Measurements from ENCODE around the gene CFAP141. TPM values are rescaled to one million over a fixed set of nuclear protein-coding genes. Genes with fewer than 3 reads are reported as not detected.
"Not testable (repeated sequence)": the region's sequence is repeated elsewhere in the genome, so short reads cannot be mapped to it uniquely, and the experiment has no call there.

The CFAP141 gene
- total RNA-seq = not detected

DNA sequence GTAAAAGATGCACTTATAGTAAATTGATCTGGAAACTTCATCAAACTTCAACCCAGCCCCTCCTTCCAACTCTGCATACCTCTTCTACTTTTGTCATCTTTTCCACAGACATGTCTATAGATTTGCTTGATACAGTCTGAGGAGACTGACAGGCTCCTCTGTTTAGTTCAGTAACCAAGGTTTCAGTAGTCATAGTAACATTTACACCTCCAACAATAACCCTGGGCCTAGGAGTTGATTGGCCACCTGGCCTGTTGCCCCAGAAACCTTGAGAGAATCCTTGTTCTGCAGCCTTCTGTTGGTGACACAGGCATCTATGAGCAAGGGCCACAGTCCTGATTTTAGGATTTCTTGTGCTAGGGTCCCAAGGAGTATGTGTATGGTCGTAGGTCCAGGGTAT, at the start of gene CFAP141:
TSS of gene CFAP141 (minus strand) at position 138 of the 400 bp plus-strand sequence. CDS start at position 112, 26 bp downstream.
- CTCF ChIA-PET = interaction anchor here (0.7 kb wide), 1 partner anchor 18 kb away, joined by 3 read pairs; no protein-coding TSS in a partner anchor
- POLR2A ChIA-PET = interaction anchor here (0.7 kb wide), 1 partner anchor 356 kb away, joined by 3 read pairs; no protein-coding TSS in a partner anchor

GRCh38 chr1:154253671-154254070, 47.5 kb upstream of the CFAP141 start:
- ChIA-PET CTCF (no interaction called here), POLR2A (interaction anchor here (0.7 kb wide), 1 partner anchor 269 kb away, joined by 8 read pairs; no protein-coding TSS in a partner anchor)

- ChIA-PET CTCF (no interaction called here), POLR2A (no interaction called here)
Observed at GRCh38 chr1:154241703-154242351, 35.7 kb upstream of the CFAP141 start.

DNA sequence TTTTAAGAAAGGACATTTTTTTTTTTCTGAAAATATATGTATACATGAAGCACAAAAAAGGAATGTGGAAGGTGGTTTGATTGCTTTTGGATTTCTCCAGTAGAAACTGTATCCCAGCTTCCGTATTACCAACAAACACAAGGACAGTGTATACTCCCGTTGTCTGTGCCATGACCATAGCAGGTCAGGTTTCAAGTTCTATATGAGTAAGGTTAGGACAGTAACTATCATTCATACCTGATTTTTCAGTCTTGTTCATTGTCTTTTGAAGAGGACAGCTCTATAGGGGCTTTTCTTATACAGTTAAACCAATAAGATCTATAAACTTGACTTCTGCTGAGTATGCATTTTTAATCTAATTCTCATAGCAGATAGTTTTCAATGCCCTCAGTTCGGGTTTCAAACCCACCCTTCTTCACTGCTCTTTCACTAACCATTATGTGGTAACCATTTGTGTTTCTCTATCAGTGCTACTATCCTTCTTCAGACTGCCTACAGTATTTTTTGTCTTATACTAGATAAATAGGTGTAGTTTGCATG, 34.2 kb upstream of the CFAP141 start:
- ChIA-PET POLR2A (interaction anchor here (0.6 kb wide), 1 partner anchor 93 kb away, joined by 4 read pairs; no protein-coding TSS in a partner anchor), CTCF (no interaction called here)

GRCh38 chr1:154239491-154239890, 33.4 kb upstream of the CFAP141 start:
- ChIA-PET POLR2A (no interaction called here), CTCF (no interaction called here)

DNA sequence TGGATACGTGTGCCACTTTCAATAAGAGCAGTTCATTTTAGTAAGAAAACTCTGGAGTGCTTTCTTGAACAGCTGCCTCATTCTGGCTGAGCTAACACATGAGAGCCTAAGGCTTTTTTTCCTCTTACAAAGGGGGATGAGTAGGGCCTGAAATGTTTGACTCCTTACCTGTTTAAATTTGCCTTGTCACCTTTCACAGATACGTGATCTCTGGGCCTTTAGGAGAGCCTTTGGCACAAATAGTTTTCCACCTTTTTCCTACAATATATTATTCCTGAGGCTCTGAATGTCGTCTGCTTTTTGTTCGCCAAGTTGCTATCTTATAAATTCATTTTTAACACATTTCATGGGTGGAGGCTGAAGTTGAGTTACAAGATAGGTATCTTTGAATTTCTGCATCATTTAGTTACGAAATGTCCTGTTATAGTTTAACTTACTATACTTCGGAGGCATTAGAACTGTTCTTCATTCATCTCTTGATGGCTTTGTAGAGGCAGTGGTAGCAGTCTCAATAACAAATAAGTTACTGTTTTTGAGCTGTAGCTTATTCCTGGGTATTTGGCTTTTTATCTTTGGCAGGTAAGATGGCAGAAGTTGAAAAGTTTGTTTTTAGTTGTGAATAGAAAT, 31.9 kb upstream of the CFAP141 start:
- POLR2A ChIA-PET = interaction anchor here (0.8 kb wide), 1 partner anchor 28 kb away, joined by 3 read pairs; no protein-coding TSS in a partner anchor
- CTCF ChIA-PET = no interaction called here

DNA sequence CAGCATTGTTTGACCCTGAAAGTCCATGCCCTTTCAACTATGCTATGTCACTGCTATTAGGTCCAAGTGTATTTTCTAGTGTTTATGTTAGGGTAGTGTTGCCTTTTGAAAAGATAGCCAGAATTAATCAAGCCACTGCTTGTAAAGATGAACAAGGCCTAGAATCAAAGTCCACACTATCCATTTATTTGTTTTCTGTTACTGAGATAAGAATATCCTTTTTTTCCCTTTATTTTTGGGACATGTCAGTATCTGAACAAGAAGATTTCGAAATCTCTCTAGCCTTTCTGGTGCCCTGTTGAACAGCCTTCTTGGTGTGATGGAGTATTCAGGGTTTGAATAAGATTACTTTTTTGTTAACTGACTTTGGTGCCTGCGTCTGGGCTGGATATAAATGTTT, 31.3 kb upstream of the CFAP141 start:
- POLR2A ChIA-PET = no interaction called here
- CTCF ChIA-PET = no interaction called here

DNA sequence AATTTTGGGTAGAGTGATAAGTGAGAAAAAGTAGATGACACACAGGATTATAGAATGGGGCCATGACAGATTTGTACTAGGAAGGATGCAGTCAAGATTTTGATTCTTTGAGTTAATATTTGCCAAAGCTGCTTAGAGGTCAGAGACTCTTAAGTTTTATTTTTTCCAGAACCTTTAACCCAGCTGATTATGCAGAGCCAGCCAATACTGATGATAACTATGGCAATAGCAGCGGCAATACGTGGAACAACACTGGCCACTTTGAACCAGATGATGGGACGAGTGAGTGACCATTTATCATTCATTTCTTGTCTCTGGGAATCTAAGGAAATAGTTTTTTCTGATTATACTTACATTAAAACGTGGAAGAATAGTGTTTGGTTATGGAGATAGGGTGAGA, 30.7 kb upstream of the CFAP141 start:
- POLR2A ChIA-PET = no interaction called here

GRCh38 chr1:154233127-154233526, 27.0 kb upstream of the CFAP141 start:
- CTCF ChIA-PET = interaction anchor here (0.6 kb wide), 1 partner anchor 99 kb away, joined by 5 read pairs; no protein-coding TSS in a partner anchor
- POLR2A ChIA-PET = not testable (repeated sequence)

More for the DNA sequence above, 30.7 kb upstream of the CFAP141 start:
- CTCF ChIA-PET = no interaction called here

- CTCF ChIA-PET = interaction anchor here (0.5 kb wide), 1 partner anchor 48 kb away, joined by 3 read pairs; no protein-coding TSS in a partner anchor
- POLR2A ChIA-PET = interaction anchor here (0.6 kb wide), 2 partner anchors 19 to 26 kb away, joined by 3 read pairs; no protein-coding TSS in a partner anchor
Observed at GRCh38 chr1:154231112-154231511, 25.0 kb upstream of the CFAP141 start.

DNA sequence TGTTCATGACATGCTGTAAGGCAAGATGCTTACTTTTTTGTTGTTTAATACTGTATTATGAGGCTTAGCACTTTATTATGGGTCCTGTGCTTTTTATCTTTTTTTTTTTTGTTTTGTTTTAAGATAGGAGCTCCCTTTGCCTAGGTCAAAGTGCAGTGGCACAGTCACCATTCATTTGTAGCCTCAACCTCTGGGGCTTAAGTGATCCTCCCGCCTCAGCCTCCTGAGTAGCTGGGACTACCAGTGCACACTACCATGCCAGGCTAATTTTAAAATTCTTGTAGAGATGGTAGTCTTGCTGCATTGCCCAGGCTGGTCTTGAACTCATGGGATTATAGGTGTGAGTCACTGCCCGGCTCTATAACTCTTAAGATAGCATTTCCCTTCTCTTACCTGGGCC, 19.2 kb upstream of the CFAP141 start:
- POLR2A ChIA-PET = no interaction called here

GRCh38 chr1:154223621-154224020, 17.5 kb upstream of the CFAP141 start:
- CTCF ChIA-PET = no interaction called here
- POLR2A ChIA-PET = no interaction called here

More for the DNA sequence above, 19.2 kb upstream of the CFAP141 start:
- CTCF ChIA-PET = interaction anchor here (0.5 kb wide), 1 partner anchor 353 kb away, joined by 4 read pairs; no protein-coding TSS in a partner anchor

- ChIA-PET CTCF (interaction anchor here (0.6 to 1.3 kb wide), 3 partner anchors 42 to 176 kb away, joined by 3 to 4 read pairs (median 4); no protein-coding TSS in a partner anchor), POLR2A (interaction anchor here (0.5 kb wide), 1 partner anchor 49 kb away, joined by 9 read pairs; no protein-coding TSS in a partner anchor)
Observed at GRCh38 chr1:154222918-154223317, 16.8 kb upstream of the CFAP141 start.

GRCh38 chr1:154222518-154222917, 16.4 kb upstream of the CFAP141 start:
- ChIA-PET POLR2A (interaction anchor here (0.5 kb wide), 1 partner anchor 49 kb away, joined by 9 read pairs; no protein-coding TSS in a partner anchor), CTCF (interaction anchor here (0.6 to 1.3 kb wide), 3 partner anchors 41 to 176 kb away, joined by 3 to 4 read pairs (median 4); no protein-coding TSS in a partner anchor)

GRCh38 chr1:154221278-154222001, 15.3 kb upstream of the CFAP141 start:
- POLR2A ChIA-PET = no interaction called here

GRCh38 chr1:154220970-154221277, 14.8 kb upstream of the CFAP141 start:
- ChIA-PET CTCF (interaction anchor here (0.7 to 1.2 kb wide), 2 partner anchors 39 to 51 kb away, joined by 3 to 5 read pairs; partner anchors contain the start of gene HAX1), POLR2A (interaction anchor here (0.6 to 1.2 kb wide), 3 partner anchors 22 to 63 kb away, joined by 3 to 5 read pairs (median 4); no protein-coding TSS in a partner anchor)

More at GRCh38 chr1:154221278-154222001, 15.3 kb upstream of the CFAP141 start:
- CTCF ChIA-PET = interaction anchor here (1.3 kb wide), 1 partner anchor 40 kb away, joined by 4 read pairs; no protein-coding TSS in a partner anchor

- CTCF ChIA-PET = interaction anchor here (0.7 to 1.8 kb wide), 3 partner anchors 38 to 115 kb away, joined by 3 to 6 read pairs (median 5); partner anchors contain the start of gene HAX1
Observed at GRCh38 chr1:154220071-154220969, 14.2 kb upstream of the CFAP141 start, which contains the start of gene UBAP2L. UBAP2L (plus strand) TSS chr1:154220955; CDS start chr1:154225124, 4,169 bp downstream.

DNA sequence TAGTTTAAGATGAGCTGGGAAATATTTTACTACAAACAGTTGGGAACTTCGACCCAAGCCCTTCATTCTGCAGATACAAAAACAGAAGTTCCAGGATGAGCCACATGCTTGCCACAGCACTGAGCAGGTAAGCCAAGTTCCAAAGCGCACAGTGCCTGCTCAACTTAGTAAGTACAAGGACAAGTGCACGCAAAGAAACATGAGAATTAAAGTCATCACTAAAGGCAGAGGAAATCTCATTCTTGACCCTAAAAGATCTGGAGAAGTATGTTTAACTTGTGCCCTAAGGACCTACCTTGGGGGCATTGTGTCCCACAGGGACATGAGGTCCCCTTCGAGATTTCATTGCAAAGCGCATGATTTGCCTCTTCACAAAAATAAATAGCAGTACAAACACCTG, 13.4 kb upstream of the CFAP141 start:
- POLR2A ChIA-PET = interaction anchor here (0.9 to 1.2 kb wide), 3 partner anchors 20 to 116 kb away, joined by 3 to 5 read pairs (median 3); no protein-coding TSS in a partner anchor
- CTCF ChIA-PET = interaction anchor here (1.2 to 1.8 kb wide), 4 partner anchors 37 to 115 kb away, joined by 3 to 10 read pairs (median 6); partner anchors contain the start of gene HAX1

More at GRCh38 chr1:154220071-154220969, 14.2 kb upstream of the CFAP141 start, which contains the start of gene UBAP2L:
- POLR2A ChIA-PET = interaction anchor here (0.6 to 1.2 kb wide), 6 partner anchors 21 to 121 kb away, joined by 3 to 6 read pairs (median 4); no protein-coding TSS in a partner anchor

Data from activated CD8-positive, alpha-beta memory T cell treated with anti-CD3 and anti-CD28 coated beads for 36 hours (primary cell).